ENCODE results near the gene NUFIP2. TPM values are rescaled to one million over a fixed set of nuclear protein-coding genes. Genes with fewer than 3 reads are reported as not detected.

Gene NUFIP2
- total RNA-seq, 2 experiments from 2014 or later: 78.4 to 82.2 TPM

GRCh38 chr17:29212681-29213121 is 81.2 kb downstream of the NUFIP2 start:
- Histone ChIP-seq H3K27me3 (ENCODE audit: control insufficient read depth in 1 of 2, insufficient read depth in 2 of 2, low read length in 2 of 2) (no peaks in the 10 kb centered on the region), H3K9me3 (ENCODE audit: control insufficient read depth in 1 of 2, insufficient read depth in 1 of 2, low read length in 2 of 2) (no peaks in the 10 kb centered on the region), H3K36me3 (ENCODE audit: insufficient read depth, low read length) (no peaks in the 10 kb centered on the region), H3K27ac (ENCODE audit: low read depth in 1 of 2, low read length in 2 of 2) (no peak overlapping the region), H3K4me3 (ENCODE audit: low read length) (no peak overlapping the region), H3K4me1 (ENCODE audit: insufficient read depth, low read length) (no peaks in the 10 kb centered on the region)
- peak in 2 of 14 experiments; percentile 21 to 32 for DNase-seq
- intact Hi-C loops (cut with DNase I, micrococcal nuclease): no loop called here
- ChIA-PET POLR2A (interaction anchor here (0.6 kb wide), 1 partner anchor 78 kb away, joined by 3 read pairs; no protein-coding TSS in a partner anchor), CTCF (interaction anchor here (0.6 to 1.7 kb wide), 2 partner anchors 30 to 89 kb away, joined by 3 to 4 read pairs; no protein-coding TSS in a partner anchor)
- TF ChIP-seq CTCF (IDR thresholded peaks at IDR 0.05): no peak
- no peaks in the 10 kb centered on the region for H3K27me3 Mint-ChIP-seq
- no peaks in the 10 kb centered on the region for H3K36me3 Mint-ChIP-seq (ENCODE audit: low read depth)
- no peak overlapping the region for H3K4me3 Mint-ChIP-seq
- ATAC-seq (ENCODE audit: poor library complexity): no peak
- H3K9me3 Mint-ChIP-seq: no peaks in the 10 kb centered on the region
- H3K4me1 Mint-ChIP-seq (ENCODE audit: low read depth): no peaks in the 10 kb centered on the region
- no peak overlapping the region for H3K27ac Mint-ChIP-seq

GRCh38 chr17:29212094-29212631 is 81.8 kb downstream of the NUFIP2 start:
- Histone ChIP-seq H3K36me3 (ENCODE audit: insufficient read depth, low read length) (no peaks in the 10 kb centered on the region), H3K27ac (ENCODE audit: low read depth in 1 of 2, low read length in 2 of 2) (no peak overlapping the region), H3K4me1 (ENCODE audit: insufficient read depth, low read length) (no peaks in the 10 kb centered on the region), H3K9me3 (ENCODE audit: control insufficient read depth in 1 of 2, insufficient read depth in 1 of 2, low read length in 2 of 2) (no peaks in the 10 kb centered on the region), H3K4me3 (ENCODE audit: low read length) (no peak overlapping the region), H3K27me3 (ENCODE audit: control insufficient read depth in 1 of 2, insufficient read depth in 2 of 2, low read length in 2 of 2) (no peaks in the 10 kb centered on the region)
- ChIA-PET CTCF (interaction anchor here (1.7 kb wide), 1 partner anchor 88 kb away, joined by 4 read pairs; no protein-coding TSS in a partner anchor), POLR2A (no interaction called here)
- H3K9me3 Mint-ChIP-seq: no peaks in the 10 kb centered on the region
- H3K4me3 Mint-ChIP-seq: no peak overlapping the region
- intact Hi-C loops (cut with DNase I, micrococcal nuclease): no loop called here
- no peak overlapping the region for H3K27ac Mint-ChIP-seq
- no peaks in the 10 kb centered on the region for H3K36me3 Mint-ChIP-seq (ENCODE audit: low read depth)
- ATAC-seq (ENCODE audit: poor library complexity) (no peak), DNase-seq (no peak)
- H3K27me3 Mint-ChIP-seq: no peaks in the 10 kb centered on the region
- H3K4me1 Mint-ChIP-seq (ENCODE audit: low read depth): no peaks in the 10 kb centered on the region
- no peak for TF ChIP-seq CTCF (IDR thresholded peaks at IDR 0.05)

- H3K9me3 Mint-ChIP-seq: no peaks in the 10 kb centered on the region
- no peak for TF ChIP-seq CTCF (IDR thresholded peaks at IDR 0.05)
Observed at GRCh38 chr17:29210879-29211278, 83.1 kb downstream of the NUFIP2 start.

More at GRCh38 chr17:29210879-29211278, 83.1 kb downstream of the NUFIP2 start:
- no peak overlapping the region for H3K4me3 Mint-ChIP-seq
- H3K27me3 Mint-ChIP-seq: no peaks in the 10 kb centered on the region
- H3K4me1 Mint-ChIP-seq (ENCODE audit: low read depth): no peaks in the 10 kb centered on the region
- DNase-seq (no peak), ATAC-seq (ENCODE audit: poor library complexity) (no peak)
- no peaks in the 10 kb centered on the region for H3K27me3 ChIP-seq (ENCODE audit: control insufficient read depth in 1 of 2, insufficient read depth in 2 of 2, low read length in 2 of 2)
- ChIA-PET CTCF (interaction anchor here (0.9 kb wide), 1 partner anchor 62 kb away, joined by 4 read pairs; no protein-coding TSS in a partner anchor), POLR2A (no interaction called here)
- H3K36me3 ChIP-seq (ENCODE audit: insufficient read depth, low read length): no peaks in the 10 kb centered on the region
- no peak overlapping the region for H3K27ac Mint-ChIP-seq
- intact Hi-C loops (cut with DNase I, micrococcal nuclease): no loop called here
- H3K4me1 ChIP-seq (ENCODE audit: insufficient read depth, low read length): no peaks in the 10 kb centered on the region
- no peak overlapping the region for H3K27ac ChIP-seq (ENCODE audit: low read depth in 1 of 2, low read length in 2 of 2)
- no peaks in the 10 kb centered on the region for H3K36me3 Mint-ChIP-seq (ENCODE audit: low read depth)
- no peaks in the 10 kb centered on the region for H3K9me3 ChIP-seq (ENCODE audit: control insufficient read depth in 1 of 2, insufficient read depth in 1 of 2, low read length in 2 of 2)
- no peak overlapping the region for H3K4me3 ChIP-seq (ENCODE audit: low read length)
